Inferior parietal cortex (tissue), 1 donor: ENCODE data around the gene DNAH1.

Experiments
- DNase-seq: peaks from one replicate; pipeline ENCODE4 v3.0.0-alpha.2; 2016; ENCODE audit errors: extremely low spot score

The DNAH1 gene

DNA sequence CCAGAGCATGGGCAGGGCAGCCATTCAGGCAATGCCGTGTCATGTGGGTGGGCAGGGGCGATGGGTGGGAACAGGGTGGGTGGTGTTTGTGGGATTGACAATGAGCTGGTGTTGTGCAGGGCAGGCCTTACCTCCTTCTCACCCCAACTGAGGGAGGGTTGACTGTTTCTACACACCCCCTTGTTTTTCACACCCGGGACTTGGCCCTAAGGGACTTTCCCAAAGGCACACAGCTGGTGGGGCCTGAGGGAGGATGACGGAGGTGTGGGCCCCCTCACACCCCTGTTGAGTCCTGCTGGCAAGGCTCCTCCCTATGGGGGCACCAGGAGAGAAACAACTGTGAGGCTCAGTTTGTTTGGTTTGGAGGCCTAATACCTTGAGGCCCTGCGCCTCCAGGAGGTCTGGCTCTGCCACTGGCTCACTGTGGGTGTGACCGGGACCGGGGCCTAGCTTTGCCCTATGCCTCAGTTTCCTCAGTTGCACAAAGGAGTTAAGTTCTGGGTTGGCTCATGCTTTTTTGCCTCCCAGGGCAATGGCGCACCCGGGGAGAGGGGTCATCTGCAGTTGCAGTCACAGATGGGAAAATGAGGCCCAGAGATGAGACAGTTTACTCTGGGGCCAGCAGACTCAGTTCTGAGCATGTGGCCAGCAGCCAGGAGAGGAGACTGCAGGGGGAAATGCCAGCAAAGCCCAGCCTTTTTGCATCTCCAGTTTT lies 5.1 kb upstream of the DNAH1 start:
- no peak for DNase-seq

DNA sequence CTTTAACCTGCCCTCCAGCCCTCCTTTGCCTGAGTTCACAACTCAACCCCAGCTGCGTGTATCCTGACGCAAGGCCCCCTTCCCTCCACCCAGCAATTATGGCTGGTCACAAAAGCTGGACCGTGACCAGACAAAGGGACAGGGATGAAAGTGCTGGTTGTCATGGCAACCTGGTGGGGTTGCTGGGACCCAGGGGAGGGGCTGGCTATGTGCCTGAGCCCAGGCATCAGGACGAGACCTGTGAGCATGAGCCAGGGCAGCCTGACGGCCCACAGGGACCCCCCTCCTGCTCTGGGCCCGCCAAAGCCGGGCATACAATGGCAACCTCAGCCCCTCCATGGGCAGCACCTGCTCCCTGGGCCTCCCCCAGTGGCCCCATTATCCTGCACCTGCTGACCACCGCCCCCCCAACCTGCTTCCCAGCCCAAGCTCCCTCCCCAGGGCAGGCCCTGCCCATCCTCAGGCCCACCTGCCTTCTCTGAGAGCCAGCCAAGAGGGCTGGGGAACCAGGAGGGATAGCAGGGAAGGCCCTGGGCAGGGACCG lies 4.5 kb upstream of the DNAH1 start:
- no peak for DNase-seq

DNA sequence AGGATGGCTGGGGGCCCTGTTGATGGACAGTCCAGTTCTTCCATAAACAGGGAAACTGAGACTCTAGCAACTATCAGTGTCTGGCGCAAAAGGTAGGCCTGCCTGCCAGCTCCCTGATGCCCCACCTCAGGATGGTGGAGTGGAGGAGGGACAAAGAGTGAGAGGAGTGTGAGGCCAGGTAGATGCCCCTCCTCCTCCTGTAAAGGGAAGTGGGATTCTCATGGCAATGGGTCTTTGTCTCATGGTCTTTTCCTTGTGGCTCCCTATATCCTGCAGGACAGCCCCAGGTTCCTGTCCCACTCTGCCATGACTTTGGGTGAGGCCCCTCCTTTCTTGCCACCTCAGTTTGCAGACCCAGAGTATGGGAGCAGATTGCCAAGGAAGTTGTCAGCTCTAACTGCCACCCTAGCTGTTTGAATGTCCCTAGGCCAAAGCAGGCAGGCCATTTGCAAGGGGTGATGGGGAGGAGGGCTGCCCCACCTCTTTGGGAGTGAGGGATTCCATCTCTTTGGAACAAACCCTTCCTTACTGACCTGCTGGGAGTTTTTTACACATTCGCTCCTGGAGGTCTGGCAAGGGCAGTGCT lies 2.8 kb upstream of the DNAH1 start:
- no peak for DNase-seq

DNA sequence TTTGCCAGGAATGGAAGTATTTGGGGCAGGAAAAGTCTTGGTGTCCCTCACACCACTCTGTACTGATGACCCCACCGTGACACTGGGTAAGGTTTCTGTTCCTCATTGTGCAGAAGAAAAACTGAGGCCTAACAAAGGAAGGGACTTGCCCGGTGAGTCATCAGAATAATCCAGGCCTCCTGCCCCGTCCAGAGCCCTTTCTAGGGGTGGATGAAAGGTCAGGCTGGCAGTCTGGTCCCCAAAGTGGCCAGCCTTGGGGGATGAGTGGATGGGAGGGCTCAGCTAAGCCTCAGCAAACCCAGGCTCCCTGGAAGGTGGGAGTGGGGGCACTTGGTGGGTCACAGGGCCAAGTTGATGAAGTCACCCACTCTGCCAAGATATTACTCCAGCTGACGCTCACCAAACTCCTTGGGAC lies 2.3 kb upstream of the DNAH1 start:
- no peak for DNase-seq

DNA sequence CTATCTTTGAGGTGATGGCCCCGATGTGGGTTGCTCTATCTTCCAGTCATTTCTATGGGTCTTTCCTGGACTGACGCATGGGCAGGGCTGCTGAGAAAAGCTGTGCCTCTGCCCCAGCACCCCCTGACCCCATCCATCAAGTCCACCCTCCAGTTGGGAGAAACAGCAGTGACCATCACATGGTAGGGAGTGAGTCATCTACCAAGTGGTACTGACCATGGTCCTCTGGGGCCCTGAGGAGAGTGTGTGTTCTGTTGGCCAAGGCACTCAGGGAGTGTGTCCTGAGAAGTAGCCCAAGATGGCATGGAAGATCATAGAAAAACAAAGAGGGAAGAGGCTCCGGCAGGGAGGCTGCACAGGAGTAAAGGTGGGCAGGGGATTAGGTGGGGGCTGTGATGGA lies 1.6 kb upstream of the DNAH1 start:
- DNase-seq = no peak

DNA sequence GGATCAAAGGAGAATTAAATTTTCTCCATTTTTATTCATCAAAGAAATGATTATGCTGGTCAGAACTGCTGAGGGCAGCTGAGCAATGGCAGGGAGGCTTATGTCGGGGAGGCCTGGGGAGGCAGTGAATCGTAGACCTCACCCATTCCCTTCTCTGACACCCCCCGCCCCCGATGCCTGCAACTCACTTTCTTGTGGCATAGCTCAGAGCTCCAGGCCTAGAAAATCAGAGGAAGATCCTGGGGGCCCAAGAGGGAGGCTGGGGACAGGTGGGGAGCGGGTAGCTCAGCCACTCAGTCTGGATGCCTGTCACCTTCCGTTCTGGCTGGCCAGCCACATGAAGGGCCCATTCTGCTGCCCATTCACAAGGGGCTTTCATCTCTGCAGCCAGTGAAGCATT lies 1.1 kb upstream of the DNAH1 start:
- no peak for DNase-seq

DNA sequence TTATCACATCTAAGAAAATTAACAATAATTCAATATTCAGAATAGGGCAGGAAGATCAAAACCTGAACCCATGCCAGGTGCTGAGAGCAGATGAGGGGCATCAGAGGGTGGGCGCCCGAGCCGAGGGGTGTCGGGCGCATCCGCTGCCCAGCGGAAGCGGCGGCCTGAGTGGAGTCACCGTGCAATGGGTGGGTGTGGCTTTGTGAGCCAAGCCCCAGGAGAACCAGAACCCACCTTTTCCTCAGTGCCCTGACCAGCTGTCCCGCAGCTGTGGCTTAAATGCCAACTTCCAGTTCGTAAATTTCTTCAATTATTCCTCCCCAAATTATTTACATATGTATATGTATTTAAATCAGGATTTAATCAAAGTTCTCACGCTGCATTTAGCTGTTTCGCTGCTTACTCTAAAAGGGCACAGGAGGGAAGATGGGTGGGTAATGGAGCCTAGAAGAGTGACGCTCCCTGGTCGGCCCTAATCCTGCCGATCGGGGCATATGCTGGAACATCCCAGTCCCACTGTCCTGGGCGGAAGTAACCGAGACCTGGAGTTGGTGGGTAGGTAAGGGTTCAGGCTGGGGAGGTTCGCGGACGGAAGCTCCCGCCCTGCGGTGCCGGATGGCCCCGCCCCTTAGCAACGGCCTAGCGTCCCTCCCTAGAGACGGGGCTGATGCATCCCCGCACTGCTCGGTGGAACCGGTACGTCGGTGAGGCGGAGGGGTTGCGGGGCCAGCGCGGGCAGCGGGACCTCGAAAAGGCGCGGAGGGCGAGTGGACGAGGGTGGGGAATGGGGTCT lies 1.3 kb downstream of the DNAH1 start:
- no peak for DNase-seq

DNA sequence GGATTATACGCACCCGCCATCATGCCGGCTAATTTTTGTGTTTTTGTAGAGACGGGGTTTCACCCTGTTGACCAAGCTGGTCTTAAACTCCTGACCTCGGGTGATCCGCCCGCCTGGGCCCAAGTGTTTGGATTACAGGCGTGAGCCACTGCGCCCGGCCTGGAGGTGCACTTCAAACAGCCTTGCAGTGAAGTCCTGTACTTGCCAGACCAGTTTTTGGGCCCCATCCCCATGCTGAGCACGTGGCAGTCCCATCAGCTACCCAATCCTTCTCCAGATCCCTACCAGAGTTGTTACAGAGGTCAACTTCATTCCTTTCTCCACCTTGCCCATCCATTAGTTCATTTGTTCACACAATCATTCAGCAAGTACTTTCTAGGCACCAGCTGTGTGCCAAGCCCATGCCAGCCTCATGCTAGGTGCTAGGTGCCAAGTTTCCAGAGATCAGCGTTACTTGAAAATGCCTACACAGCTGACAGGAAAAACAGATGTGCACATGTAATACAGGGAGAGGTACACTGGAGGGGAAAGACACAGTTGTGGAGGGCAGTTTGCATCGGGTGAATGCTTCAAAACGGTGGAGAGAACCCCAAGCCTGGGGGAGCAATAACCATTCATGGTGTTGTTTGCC lies 2.2 kb downstream of the DNAH1 start:
- no peak for DNase-seq

DNA sequence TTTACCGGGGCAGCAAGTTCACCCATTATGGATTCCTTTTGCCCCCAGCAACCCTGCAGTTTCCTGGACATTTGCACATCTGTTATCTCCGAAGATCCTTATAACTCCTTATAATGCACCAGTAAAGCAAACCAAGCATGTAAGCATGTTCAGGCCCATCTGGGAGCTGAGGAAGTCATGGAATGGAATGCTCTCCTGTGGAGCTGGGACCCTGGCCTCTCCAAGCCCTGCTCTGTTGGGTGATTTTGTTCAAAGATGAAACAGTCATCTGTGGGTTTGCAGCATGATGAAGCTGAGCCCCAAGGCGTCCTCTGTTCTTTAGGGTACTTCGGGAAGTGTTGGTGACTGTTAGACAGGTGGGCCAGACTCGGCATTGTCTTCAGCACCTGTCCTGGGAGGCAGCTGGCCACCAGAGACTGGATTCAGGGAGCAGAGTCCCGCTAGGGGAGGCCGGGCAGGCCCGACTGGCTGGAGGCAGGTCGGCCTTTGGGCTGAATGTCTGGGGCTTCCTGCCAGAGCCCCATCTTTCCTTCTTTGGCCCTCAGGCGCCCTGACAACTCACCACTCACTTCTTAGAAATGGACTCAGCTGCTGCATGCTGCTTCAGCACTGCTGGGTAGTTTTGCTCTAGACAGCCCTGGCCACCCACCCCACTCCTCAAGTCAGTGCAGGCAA lies 3.9 kb downstream of the DNAH1 start:
- no peak for DNase-seq

DNA sequence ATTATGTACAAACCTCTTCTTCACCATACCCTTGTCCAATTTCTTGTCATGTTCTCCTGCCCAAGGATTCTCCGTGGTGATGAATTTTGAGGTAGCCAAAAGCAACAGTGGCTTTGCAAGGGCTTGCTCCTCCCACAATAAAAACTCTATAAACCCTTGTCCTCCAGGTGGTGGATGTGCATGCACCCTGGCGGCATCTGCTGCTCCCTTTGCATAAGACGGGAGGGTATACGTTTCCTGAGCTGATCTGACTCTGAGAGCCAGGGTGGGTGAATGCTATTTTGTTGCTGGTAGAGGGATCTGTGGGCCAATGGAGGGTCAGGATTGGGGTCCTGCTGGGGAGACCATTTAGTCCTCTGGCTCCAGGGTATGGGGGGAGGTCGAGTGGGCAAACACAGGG lies 5.4 kb downstream of the DNAH1 start:
- no peak for DNase-seq

DNA sequence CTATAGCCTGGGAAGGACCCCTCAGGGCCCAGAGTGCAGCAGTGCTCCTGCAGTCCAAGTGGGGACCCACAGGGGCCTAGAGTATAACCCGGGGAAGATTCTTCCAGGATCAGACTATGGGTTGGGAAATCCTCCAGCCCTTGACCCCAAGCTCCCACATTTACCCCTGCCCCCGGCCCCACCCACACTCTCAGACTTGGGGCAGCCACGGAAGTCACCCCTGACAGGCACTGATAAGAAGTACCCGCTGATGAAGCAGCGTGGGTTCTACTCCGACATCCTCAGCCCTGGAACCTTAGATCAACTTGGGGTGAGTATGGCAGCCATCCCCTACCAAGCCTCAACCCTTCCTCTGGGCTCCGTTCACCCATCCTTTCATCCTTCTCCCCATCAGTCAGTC lies 6.3 kb downstream of the DNAH1 start:
- DNase-seq = no peak

DNA sequence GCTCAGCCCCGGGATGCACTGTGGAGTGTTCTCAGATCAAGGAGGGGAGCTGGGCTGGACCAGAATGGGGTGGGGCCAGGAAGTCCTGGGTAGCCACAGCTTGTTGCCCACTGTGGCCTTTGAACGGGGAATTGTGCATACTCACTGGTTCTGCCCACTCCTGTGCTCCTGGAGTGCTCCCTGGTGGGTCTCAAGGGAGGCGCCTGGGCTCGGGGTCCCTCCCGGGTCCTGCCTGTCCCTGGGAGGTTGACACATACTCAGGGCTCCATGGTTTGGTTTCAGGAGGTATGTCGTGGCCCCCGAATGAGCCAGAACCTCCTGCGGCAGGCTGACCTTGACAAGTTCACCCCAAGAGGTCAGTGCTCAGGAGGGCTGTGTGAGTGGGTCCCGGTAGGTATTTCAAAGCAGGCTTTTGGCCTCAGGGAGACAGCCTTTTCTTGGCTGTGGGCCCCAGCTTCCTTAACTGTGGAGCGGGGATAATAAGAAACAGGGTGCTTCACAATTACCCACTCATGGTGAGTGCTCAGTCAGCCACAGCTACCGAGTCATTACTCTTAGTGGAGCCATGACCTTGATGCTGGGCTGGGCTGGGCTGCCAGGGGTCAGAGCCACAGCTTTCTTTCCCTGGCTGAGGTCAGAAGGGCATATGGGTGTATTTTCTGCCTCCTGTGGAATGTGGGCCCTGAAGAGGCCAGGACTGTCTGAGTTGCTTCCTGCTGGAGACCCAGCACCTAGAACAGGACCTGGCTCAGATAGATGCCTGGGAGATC lies 7.6 kb downstream of the DNAH1 start:
- no peak for DNase-seq

DNA sequence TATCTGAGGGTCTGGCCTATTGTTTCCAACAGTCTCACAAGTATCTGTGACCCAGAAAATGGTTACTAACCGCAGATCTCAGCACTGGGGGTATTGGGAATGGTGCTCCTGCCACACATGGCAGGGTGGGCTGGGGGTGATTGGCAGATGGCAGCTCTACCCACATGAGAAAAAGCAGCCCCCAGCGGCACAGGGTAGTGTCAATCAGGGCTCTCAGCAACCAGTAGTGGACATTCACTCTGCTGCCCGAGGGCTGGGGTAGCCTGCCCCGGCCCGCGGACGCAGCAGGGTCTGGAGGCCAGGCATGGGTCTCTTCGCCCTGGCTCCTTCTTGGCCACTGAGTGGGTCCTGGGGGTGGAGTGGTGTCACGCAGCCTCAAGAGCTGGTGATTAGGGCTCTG lies 8.6 kb downstream of the DNAH1 start:
- no peak for DNase-seq

DNA sequence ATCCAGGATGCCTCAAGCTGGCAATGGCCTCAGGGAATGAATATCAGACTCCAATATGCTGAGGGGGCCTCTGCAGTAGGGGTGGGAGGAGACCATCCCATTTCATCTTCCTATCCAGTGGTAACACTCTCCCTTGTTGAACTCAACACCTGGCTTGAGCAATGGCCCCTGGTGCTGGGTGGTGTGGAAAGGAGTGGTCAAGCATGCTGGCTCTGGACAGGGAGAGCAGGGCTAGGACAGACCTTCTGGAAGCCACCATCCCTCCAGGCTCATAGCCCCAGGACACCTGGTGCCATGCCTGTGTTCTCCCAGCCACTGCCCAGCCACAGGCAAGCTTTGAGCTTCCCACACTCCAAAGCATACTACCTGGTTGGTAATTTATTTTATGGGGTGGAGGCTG lies 9.6 kb downstream of the DNAH1 start:
- no peak for DNase-seq

DNA sequence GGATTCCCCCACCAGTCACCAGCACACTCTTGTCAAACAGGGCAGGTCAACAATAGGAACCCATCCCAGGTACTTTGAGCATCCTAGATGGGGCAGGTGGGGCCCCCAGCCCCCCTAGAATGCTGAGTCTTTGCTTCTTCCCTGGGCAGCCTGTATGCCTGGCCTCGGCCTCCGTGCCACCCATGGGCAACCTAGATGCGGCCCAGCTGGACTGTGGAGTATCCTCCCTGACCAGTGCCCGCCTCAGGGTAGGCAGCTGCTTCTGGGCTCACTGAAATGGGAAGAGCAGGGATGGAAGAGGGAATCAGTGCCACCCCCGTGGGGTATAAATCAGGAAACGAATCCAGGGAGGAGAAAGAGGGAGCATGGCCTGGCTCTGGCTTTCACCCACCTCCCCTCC lies 10.9 kb downstream of the DNAH1 start:
- DNase-seq = no peak

DNA sequence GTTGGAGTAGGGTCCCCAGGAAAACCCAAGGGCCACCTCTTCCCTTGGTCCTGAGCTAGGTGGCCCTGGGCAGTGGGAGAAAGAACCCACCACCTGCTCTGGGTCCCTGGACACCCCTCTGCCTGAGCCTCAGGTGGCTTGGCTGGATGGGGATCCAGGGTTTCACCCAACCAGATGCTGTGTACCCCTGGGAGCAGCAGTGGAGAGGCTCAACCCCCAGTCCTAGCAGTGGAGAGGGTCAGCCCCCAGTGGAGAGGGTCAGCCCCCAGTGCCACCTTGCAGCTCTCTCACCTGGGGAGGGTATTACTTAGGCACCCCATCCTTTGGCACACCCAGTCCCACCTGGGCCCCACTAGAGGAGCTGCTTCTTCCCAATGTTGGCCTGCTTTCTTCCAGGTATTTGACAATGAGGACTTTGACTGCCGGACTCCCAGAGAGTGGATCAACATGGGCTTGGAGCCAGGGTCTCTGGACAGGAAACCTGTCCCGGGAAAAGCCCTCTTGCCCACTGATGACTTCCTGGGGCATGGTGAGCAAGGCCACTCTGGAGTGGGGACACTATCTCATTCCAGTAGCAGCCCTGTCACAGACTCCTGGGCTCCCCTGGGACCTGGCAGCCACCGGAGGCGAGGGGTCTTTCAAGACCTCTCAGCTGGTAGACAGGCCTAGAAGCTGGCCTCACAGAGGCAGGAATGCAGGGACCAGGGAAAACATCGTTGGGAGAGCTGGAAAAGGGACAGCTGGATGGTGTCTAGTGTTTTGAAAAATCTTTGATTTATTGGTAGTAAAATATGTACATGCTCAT lies 11.6 kb downstream of the DNAH1 start:
- DNase-seq = no peak

DNA sequence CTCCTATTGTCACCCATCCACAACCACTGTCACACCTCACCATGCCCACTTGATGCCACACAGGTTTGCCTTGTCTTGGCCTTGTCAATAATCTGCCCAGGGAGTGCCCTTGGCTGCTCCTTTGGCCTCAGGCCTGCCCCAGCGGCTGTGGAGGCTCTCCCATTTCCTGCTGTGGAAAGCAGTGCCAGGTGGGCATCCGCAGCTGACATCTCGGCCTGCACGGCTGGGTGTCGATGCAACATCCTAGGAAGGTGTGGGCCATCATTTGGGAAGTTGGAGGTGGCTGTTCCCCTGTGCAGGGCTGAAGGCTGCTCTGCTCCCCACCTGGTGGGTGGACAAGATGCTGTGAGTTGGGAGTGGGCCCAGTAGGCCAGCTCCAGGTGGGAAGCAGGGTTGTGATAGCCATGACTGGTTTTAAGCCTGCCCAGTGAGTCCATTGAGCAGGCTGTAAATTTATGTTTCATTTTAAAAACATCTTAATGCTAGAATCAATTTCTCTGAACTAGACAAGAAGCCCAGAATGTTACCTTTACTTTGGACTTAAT lies 12.5 kb downstream of the DNAH1 start:
- no peak for DNase-seq

DNA sequence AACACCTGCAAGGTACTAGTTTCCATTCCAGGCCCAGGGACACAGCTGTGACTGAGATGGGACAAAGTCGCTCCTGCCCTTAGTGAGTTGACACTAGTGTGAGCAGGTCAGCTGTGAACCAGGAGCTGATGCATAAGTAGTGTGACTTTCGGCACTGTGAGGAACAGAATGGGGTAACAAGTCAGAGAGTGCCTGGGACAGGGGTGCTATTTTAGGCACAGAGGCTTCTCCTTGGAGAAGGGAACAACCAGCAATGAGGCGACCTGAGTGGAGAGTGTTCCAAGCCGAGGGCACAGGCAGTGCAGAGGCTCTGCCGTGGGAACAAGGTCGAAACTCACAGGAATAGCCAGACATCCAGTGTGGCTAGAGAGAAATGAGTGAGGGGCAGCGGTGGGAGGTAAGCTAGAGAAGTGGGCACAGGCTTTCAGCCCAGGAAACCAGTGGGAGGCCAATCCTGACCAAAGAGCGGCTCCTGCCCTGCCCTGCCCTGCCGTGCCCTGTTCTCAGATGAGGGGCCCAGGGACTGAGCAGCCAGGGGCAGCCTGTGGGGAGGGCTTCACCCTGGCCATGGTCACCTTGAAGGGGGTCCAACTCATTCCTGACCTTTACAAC lies 14.2 kb downstream of the DNAH1 start:
- DNase-seq = no peak

DNA sequence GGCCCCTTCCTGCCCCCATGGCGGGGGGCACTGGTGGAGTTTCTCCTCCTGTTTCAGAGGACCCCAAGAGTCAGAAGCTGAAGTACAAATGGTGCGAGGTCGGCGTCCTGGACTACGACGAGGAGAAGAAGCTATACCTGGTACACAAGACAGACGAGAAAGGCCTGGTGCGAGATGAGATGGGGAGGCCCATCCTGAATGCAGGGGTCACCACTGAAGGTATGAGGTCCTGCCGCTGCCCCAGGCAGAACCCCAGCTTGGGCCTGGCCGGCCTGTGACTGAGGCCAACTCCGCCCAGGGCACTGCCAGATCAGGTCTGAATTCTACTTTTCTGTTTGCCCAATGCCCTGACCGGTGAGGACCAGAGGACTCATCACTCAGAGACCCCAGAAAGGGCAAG lies 15.0 kb downstream of the DNAH1 start:
- no peak for DNase-seq
